ENCODE data around the gene BRD2.

GRCh38 chr6:33030245-33030644 lies 61.9 kb downstream of the BRD2 start:
- TF ChIP-seq CTCF (IDR thresholded peaks at IDR 0.05 in 4 of 5, conservative IDR thresholded peaks at IDR 0.05 in 1 of 5): no peak
- no peak for TF ChIP-seq POLR2A (IDR thresholded peaks at IDR 0.05)
